ENCODE measurements around the gene SCPEP1. TPM values are rescaled to one million over a fixed set of nuclear protein-coding genes. Genes with fewer than 3 reads are reported as not detected.

SCPEP1 gene
- total and polyA plus RNA-seq, 10 of the 15 experiments (the other 5 are each of a cell fraction or from before 2014, with no cell fraction given): 31.2 to 80.2 (median 40.7) TPM

- RAD21 ChIA-PET (ENCODE audit: unreplicated experiment): interaction anchor here (0.5 to 2.0 kb wide), 7 partner anchors 8 to 733 kb away, joined by 3 to 7 read pairs (median 3); partner anchors contain the start of gene SCPEP1
- peak; percentile 89 for ATAC-seq
- TF ChIP-seq PKNOX1 (IDR thresholded peaks at IDR 0.05) (peak; percentile 65), ATF3 (IDR thresholded peaks at IDR 0.05; ENCODE audit: borderline replicate concordance, extremely low read depth, low read depth, low read length) (no peak), CEBPB (IDR thresholded peaks at IDR 0.05; ENCODE audit: borderline replicate concordance in 1 of 2, low read depth in 2 of 2, low read length in 2 of 2) (no peak), IRF4 (IDR thresholded peaks at IDR 0.05; ENCODE audit: low read depth, low read length) (peak; percentile 28; the same call in 1 of the 2 replicates), YY1 (IDR thresholded peaks at IDR 0.05; ENCODE audit: low read depth, low read length) (peak; percentile 50; the same call in 1 of the 2 replicates), RAD21 (IDR thresholded peaks at IDR 0.05; ENCODE audit: insufficient read depth, low read depth, low read length) (peak; percentile 70), PBX3 (IDR thresholded peaks at IDR 0.05; ENCODE audit: insufficient replicate concordance, low read depth, low read length) (peak; percentile 78), NFYA (IDR thresholded peaks at IDR 0.05; ENCODE audit: borderline replicate concordance, low read depth, low read length) (no peak), SMC3 (IDR thresholded peaks at IDR 0.05; ENCODE audit: borderline replicate concordance, low read length) (peak; percentile 66; the same call in 1 of the 2 replicates), CUX1 (IDR thresholded peaks at IDR 0.05; ENCODE audit: insufficient replicate concordance, low read depth, low read length) (peak; percentile 32)
Measured at GRCh38 chr17:57009737-57010445, 32.0 kb downstream of the SCPEP1 start.

More at GRCh38 chr17:57009737-57010445, 32.0 kb downstream of the SCPEP1 start:
- Histone ChIP-seq H3K4me2 (ENCODE audit: control insufficient read depth, insufficient read depth) (peak overlapping the region; percentile 57), H3K9ac (ENCODE audit: control insufficient read depth, insufficient read depth, low read length) (no peak overlapping the region), H3K9me3 (replicated peaks; ENCODE audit: control insufficient read depth, insufficient read depth, low read length) (no peaks in the 10 kb centered on the region), H3K27ac (ENCODE audit: control insufficient read depth, insufficient read depth) (no peak overlapping the region), H3K79me2 (ENCODE audit: control insufficient read depth, insufficient read depth, low read length) (no peaks in the 10 kb centered on the region), H3K27me3 (replicated peaks in 1 of 2; ENCODE audit: control insufficient read depth in 2 of 2, insufficient read depth in 2 of 2, low read length in 1 of 2) (no peaks in the 10 kb centered on the region), H4K20me1 (ENCODE audit: control insufficient read depth, insufficient read depth) (no peaks in the 10 kb centered on the region), H3K36me3 (ENCODE audit: control insufficient read depth in 2 of 2, insufficient read depth in 2 of 2, low read length in 1 of 2) (peaks cover 0 to 4% of the 10 kb centered on the region in 2 experiments; a peak in 1 of 4 replicates), H3K4me3 (no peak overlapping the region), H2AFZ (ENCODE audit: control insufficient read depth, low read depth, low read length) (peak overlapping the region; percentile 87), H3K4me1 (ENCODE audit: control insufficient read depth, insufficient read depth, low read length) (peaks cover 11% of the 10 kb centered on the region)
- FAIRE-seq (peak; percentile 97), DNase-seq (ENCODE audit: low read depth, low spot score) (peak; percentile 51)
- intact Hi-C loops (cut with micrococcal nuclease; ENCODE audit: unreplicated experiment) (loop anchor here (5.0 to 10.0 kb wide), 2 partner anchors 48 to 75 kb away; partner anchors contain the start of genes AKAP1 and COIL), in situ Hi-C loops (cut with MboI) (no loop called here)
- WGBS (ENCODE audit: insufficient coverage, insufficient replicate concordance, low lambda C conversion rate, missing lambda C conversion rate): 16% methylated on average over 7 of the region's 7 CpGs
- ChIA-PET CTCF (interaction anchor here (1.0 to 4.7 kb wide), 14 partner anchors 11 to 374 kb away, joined by 3 to 33 read pairs (median 4); partner anchors contain the start of gene AKAP1), POLR2A (interaction anchor here (0.5 to 1.2 kb wide), 3 partner anchors 10 to 35 kb away, joined by 3 to 5 read pairs (median 3); no protein-coding TSS in a partner anchor), SMC1A (ENCODE audit: uncharacterized antibody, unreplicated experiment) (interaction anchor here (0.8 to 2.1 kb wide), 10 partner anchors 11 to 190 kb away, joined by 3 to 8 read pairs (median 5); no protein-coding TSS in a partner anchor)
- BruUV-seq (replicated peaks): no TSS peak
